Breast epithelium (tissue), 3 donors: ENCODE results near the gene RHOC.

Experiments
- CTCF ChIP-seq, 3 donors: fragments of 450-650 bp; IDR thresholded peaks; one replicate each; pipeline ENCODE4 v1.5.1; 2016 to 2017; ENCODE audit warnings: antibody characterized with exemption in 3 of 3, mild to moderate bottlenecking in 3 of 3, moderate library complexity in 3 of 3
- POLR2A ChIP-seq: fragments of 450-650 bp; IDR thresholded peaks from one replicate; pipeline ENCODE4 v1.6.1; 2016; ENCODE audit warnings: antibody characterized with exemption, mild to moderate bottlenecking, moderate library complexity
- POLR2AphosphoS5 ChIP-seq, 3 donors: sonication (generic); formaldehyde crosslinking; IDR thresholded peaks; one replicate each; pipeline ENCODE4 v1.6.1; 2017; ENCODE audit warnings: antibody characterized with exemption in 3 of 3

GRCh38 chr1:112744009-112744578, 37.2 kb upstream of the RHOC start:
- no peak for TF ChIP-seq CTCF (IDR thresholded peaks at IDR 0.05)
- TF ChIP-seq POLR2A, result no peak
- no peak for TF ChIP-seq POLR2AphosphoS5 (IDR thresholded peaks at IDR 0.05)
